GM20431 (cell line): ENCODE results near the gene SPIRE2.
"Not testable (repeated sequence)": the region's sequence is repeated elsewhere in the genome, so short reads cannot be mapped to it uniquely, and the experiment has no call there.

Source experiments
- in situ Hi-C: fragments of 300-500 bp; cut with MseI, MboI; formaldehyde crosslinking; loops from one replicate; pipeline ENCODE4 v1.15.0; 2020; ENCODE audit warnings: low sequenced_read_pairs; ENCODE audit not compliant: unreplicated experiment

Gene SPIRE2

GRCh38 chr16:89909777-89910716 is 81.8 kb downstream of the SPIRE2 start:
- in situ Hi-C loops: no loop called here

- in situ Hi-C loops: no loop called here
Measured at GRCh38 chr16:89910717-89911354, 82.6 kb downstream of the SPIRE2 start.

GRCh38 chr16:89911375-89911774 is 83.1 kb downstream of the SPIRE2 start:
- in situ Hi-C loops: no loop called here

GRCh38 chr16:89912143-89912542 is 83.9 kb downstream of the SPIRE2 start:
- in situ Hi-C loops: no loop called here

GRCh38 chr16:89912627-89913026 is 84.4 kb downstream of the SPIRE2 start:
- in situ Hi-C loops: no loop called here

GRCh38 chr16:89913408-89914387 is 85.4 kb downstream of the SPIRE2 start:
- in situ Hi-C loops: no loop called here

GRCh38 chr16:89914642-89915285 is 86.5 kb downstream of the SPIRE2 start:
- in situ Hi-C loops: not testable (repeated sequence)

GRCh38 chr16:89915303-89916232 is 87.3 kb downstream of the SPIRE2 start:
- in situ Hi-C loops: no loop called here

- in situ Hi-C loops: no loop called here
Measured at GRCh38 chr16:89917773-89918452, 89.6 kb downstream of the SPIRE2 start.

GRCh38 chr16:89918453-89919347 is 90.4 kb downstream of the SPIRE2 start, which contains the start of gene MC1R:
Gene MC1R, plus strand, starts transcription at chr16:89918862. Its CDS starts 397 bp downstream, at chr16:89919259.
- in situ Hi-C loops: no loop called here

- in situ Hi-C loops: no loop called here
Measured at GRCh38 chr16:89919535-89920406, 91.5 kb downstream of the SPIRE2 start.

- in situ Hi-C loops: no loop called here
Measured at GRCh38 chr16:89920723-89921122, 92.4 kb downstream of the SPIRE2 start.
